NCI-H146 (cell line): ENCODE data around the gene STX16.

Experiments used
- DNase-seq: peaks from one replicate; lab custom pipeline; 2025; lab: John Stamatoyannopoulos, UW

The STX16 gene

GRCh38 chr20:58711266-58712051 is 60.4 kb downstream of the STX16 start:
- DNase-seq: no peak

GRCh38 chr20:58712151-58712791 is 61.2 kb downstream of the STX16 start:
- DNase-seq: no peak

GRCh38 chr20:58712806-58713731 is 62.0 kb downstream of the STX16 start:
- no peak for DNase-seq

GRCh38 chr20:58713801-58714339 is 62.8 kb downstream of the STX16 start:
- no peak for DNase-seq

GRCh38 chr20:58714340-58714922 is 63.3 kb downstream of the STX16 start:
- DNase-seq: no peak

GRCh38 chr20:58714923-58715351 is 63.9 kb downstream of the STX16 start:
- no peak for DNase-seq

- DNase-seq: no peak
Observed at GRCh38 chr20:58715391-58715800, 64.3 kb downstream of the STX16 start.

GRCh38 chr20:58715801-58716475 is 64.9 kb downstream of the STX16 start:
- DNase-seq: no peak

GRCh38 chr20:58716476-58717277 is 65.6 kb downstream of the STX16 start:
- peak; percentile 52 for DNase-seq

GRCh38 chr20:58717278-58718091 is 66.4 kb downstream of the STX16 start:
- DNase-seq: no peak

GRCh38 chr20:58718121-58718563 is 67.1 kb downstream of the STX16 start:
- DNase-seq: no peak

GRCh38 chr20:58718729-58719128 is 67.6 kb downstream of the STX16 start:
- no peak for DNase-seq

- no peak for DNase-seq
Observed at GRCh38 chr20:58719258-58719657, 68.2 kb downstream of the STX16 start.

GRCh38 chr20:58719971-58720371 is 68.9 kb downstream of the STX16 start:
- DNase-seq: peak; percentile 31

- DNase-seq: no peak
Observed at GRCh38 chr20:58720890-58721289, 69.8 kb downstream of the STX16 start.

- no peak for DNase-seq
Observed at GRCh38 chr20:58721951-58722778, 71.1 kb downstream of the STX16 start.

GRCh38 chr20:58722877-58723627 is 72.0 kb downstream of the STX16 start:
- DNase-seq: no peak

- no peak for DNase-seq
Observed at GRCh38 chr20:58723628-58723984, 72.5 kb downstream of the STX16 start.
